GM19372 (cell line): Measurements from ENCODE around the gene GALNT2.

Experiments
- ATAC-seq: cut with Tn5 transposase; IDR thresholded peaks from one replicate; pipeline ENCODE4 v1.9.1; 2021; ENCODE audit warnings: mild to moderate bottlenecking, low read depth, moderate library complexity; ENCODE audit not compliant: unreplicated experiment

GALNT2 gene

GRCh38 chr1:230109066-230109465 lies 42.0 kb downstream of the GALNT2 start:
- ATAC-seq, result no peak

- peak; percentile 91 for ATAC-seq
Measured at GRCh38 chr1:230109895-230110667, 43.0 kb downstream of the GALNT2 start.

GRCh38 chr1:230110971-230111370 lies 43.9 kb downstream of the GALNT2 start:
- ATAC-seq, result no peak

GRCh38 chr1:230112131-230112701 lies 45.2 kb downstream of the GALNT2 start:
- ATAC-seq, result no peak

GRCh38 chr1:230112782-230113181 lies 45.7 kb downstream of the GALNT2 start:
- ATAC-seq, result no peak

- no peak for ATAC-seq
Measured at GRCh38 chr1:230113235-230113592, 46.2 kb downstream of the GALNT2 start.

- ATAC-seq, result no peak
Measured at GRCh38 chr1:230113593-230114236, 46.7 kb downstream of the GALNT2 start.

GRCh38 chr1:230114237-230114651 lies 47.2 kb downstream of the GALNT2 start:
- no peak for ATAC-seq

GRCh38 chr1:230117694-230118093 lies 50.7 kb downstream of the GALNT2 start:
- ATAC-seq, result no peak

GRCh38 chr1:230119340-230119739 lies 52.3 kb downstream of the GALNT2 start:
- no peak for ATAC-seq

GRCh38 chr1:230120289-230120920 lies 53.4 kb downstream of the GALNT2 start:
- no peak for ATAC-seq

GRCh38 chr1:230120921-230121381 lies 53.9 kb downstream of the GALNT2 start:
- no peak for ATAC-seq

- ATAC-seq, result no peak
Measured at GRCh38 chr1:230121950-230122349, 54.9 kb downstream of the GALNT2 start.

- ATAC-seq, result no peak
Measured at GRCh38 chr1:230122366-230123279, 55.6 kb downstream of the GALNT2 start.

GRCh38 chr1:230123280-230124185 lies 56.5 kb downstream of the GALNT2 start:
- peak; percentile 91 for ATAC-seq

GRCh38 chr1:230124186-230125128 lies 57.4 kb downstream of the GALNT2 start:
- no peak for ATAC-seq

- no peak for ATAC-seq
Measured at GRCh38 chr1:230125141-230125540, 58.1 kb downstream of the GALNT2 start.
